ENCODE results near the gene ACTL6B.

DNA sequence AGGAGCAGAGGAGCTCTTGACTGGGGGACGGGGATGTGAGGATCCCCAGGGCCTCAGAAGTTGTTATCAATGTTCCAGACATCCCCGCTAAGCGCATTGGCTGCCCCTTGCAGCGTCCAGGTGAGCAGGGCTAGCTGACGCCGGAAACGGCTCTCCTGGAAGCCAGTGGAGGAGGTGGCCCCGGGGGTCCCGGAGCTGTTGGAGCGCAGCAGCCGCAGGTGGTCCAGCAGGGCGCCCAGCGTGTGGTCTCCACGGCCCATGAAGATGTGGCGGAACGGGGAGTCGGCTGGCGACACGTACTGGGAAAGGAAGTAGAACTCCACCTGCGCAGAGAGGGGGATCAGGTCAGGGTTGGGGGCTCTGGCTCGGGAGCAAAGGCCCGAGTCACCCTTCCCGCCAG lies 35.4 kb downstream of the ACTL6B start:
- TF ChIP-seq EZH2 (IDR thresholded peaks at IDR 0.05) (no peak), POLR2AphosphoS5 (IDR thresholded peaks at IDR 0.05; ENCODE audit: borderline replicate concordance, low read depth, low read length) (no peak), FOXP2 (optimal IDR thresholded peaks at IDR 0.05; ENCODE audit: control extremely low read depth, extremely low read length, insufficient read depth) (no peak)
